Measurements from ENCODE around the gene CACNA1E.

CACNA1E gene

DNA sequence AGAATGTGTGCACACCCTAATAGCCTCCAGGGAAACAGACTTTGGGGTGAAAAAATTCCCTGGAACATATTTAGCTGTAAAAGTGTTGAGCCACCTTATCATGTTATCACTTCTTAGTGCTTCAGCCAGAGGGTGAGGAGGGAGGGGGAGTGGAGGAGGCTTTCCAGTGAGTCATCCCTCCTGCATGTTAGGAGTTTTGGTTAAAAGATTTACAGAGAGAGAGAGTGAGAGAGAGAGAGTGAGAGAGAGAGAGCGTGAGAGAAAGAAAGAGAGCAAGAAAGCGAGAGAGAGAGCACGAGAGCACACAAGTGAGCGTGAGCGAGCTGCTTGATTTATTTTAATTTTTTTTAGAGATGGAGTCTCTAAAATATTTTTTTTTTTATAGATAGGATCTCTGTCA, 13.5 kb upstream of the CACNA1E start:
- Mint-ChIP-seq H3K27ac (no peak overlapping the region), H3K36me3 (ENCODE audit: low read depth) (no peaks in the 10 kb centered on the region), H3K4me1 (ENCODE audit: low read depth) (no peaks in the 10 kb centered on the region), H3K9me3 (no peaks in the 10 kb centered on the region), H3K4me3 (no peak overlapping the region), H3K27me3 (ENCODE audit: low read depth) (peaks cover 38% of the 10 kb centered on the region)

DNA sequence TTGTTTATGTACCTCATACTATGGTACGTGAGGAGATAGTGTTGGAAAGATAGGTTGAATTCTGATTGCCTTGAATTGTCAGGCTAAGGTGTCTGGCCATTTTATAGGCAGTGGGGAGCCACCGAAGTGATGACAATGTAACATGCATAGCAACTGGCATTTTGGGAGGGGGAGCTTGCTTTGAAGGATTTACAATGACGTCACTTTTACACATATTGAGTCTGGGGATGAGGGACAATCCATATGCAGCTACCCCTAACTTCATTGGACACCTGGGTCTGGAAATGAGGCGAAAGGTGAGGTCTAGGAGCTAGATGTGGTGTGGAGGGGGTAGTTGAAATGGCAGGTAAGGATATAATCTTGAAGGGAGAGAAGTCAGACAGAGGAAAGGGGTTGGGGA, 7.7 kb upstream of the CACNA1E start:
- Mint-ChIP-seq H3K27me3 (ENCODE audit: low read depth) (peaks cover 32% of the 10 kb centered on the region), H3K27ac (no peak overlapping the region), H3K4me1 (ENCODE audit: low read depth) (no peaks in the 10 kb centered on the region)

DNA sequence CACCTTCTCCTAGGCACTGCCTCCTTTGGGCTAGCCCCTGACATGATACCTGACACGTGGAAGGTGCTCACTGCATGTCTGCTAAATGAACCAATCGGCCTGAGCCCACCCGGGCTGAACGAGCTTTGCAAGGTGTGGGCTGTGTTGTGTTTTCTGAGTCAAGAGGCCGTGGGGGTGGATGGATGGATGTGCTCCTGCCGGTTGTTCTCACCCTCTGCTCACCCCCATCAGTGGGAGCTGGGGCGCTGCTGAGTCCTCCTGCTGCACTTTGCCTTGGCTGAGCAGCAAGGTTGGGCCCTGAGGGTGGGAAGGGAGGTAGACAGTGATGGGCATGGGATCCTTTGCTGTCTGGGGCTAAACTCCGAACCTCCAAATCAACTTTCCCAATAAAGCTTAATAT, 6.7 kb upstream of the CACNA1E start:
- Mint-ChIP-seq H3K4me3 (no peak overlapping the region), H3K36me3 (ENCODE audit: low read depth) (no peaks in the 10 kb centered on the region), H3K9me3 (no peaks in the 10 kb centered on the region), H3K27me3 (ENCODE audit: low read depth) (peaks cover 42% of the 10 kb centered on the region), H3K27ac (no peak overlapping the region), H3K4me1 (ENCODE audit: low read depth) (no peaks in the 10 kb centered on the region)

More for the DNA sequence above, 7.7 kb upstream of the CACNA1E start:
- no peaks in the 10 kb centered on the region for H3K36me3 Mint-ChIP-seq (ENCODE audit: low read depth)
- H3K9me3 Mint-ChIP-seq = no peaks in the 10 kb centered on the region
- H3K4me3 Mint-ChIP-seq = no peak overlapping the region

DNA sequence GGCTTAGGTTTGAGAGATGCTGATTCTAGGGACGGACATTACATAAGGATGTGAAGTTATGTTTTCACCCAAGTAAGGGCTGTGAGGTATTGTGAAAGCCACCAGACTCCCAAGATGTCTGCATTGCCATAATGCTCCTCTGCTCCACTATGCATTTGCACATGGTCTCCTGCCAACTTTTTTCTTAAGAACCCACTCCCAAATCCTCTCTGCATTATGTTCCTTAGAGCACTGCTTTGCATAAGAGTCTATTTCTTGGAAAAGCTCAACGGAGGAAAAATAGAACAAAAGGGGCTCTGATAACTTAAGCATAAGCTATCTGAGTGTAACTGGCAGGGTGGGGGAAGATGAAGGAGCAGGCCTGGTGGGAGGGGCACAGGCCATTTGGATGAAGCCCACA, 5.0 kb upstream of the CACNA1E start:
- Mint-ChIP-seq H3K9me3 (no peaks in the 10 kb centered on the region), H3K36me3 (ENCODE audit: low read depth) (no peaks in the 10 kb centered on the region), H3K4me1 (ENCODE audit: low read depth) (peaks cover 3% of the 10 kb centered on the region), H3K27ac (no peak overlapping the region), H3K4me3 (no peak overlapping the region), H3K27me3 (ENCODE audit: low read depth) (peaks cover 52% of the 10 kb centered on the region)

DNA sequence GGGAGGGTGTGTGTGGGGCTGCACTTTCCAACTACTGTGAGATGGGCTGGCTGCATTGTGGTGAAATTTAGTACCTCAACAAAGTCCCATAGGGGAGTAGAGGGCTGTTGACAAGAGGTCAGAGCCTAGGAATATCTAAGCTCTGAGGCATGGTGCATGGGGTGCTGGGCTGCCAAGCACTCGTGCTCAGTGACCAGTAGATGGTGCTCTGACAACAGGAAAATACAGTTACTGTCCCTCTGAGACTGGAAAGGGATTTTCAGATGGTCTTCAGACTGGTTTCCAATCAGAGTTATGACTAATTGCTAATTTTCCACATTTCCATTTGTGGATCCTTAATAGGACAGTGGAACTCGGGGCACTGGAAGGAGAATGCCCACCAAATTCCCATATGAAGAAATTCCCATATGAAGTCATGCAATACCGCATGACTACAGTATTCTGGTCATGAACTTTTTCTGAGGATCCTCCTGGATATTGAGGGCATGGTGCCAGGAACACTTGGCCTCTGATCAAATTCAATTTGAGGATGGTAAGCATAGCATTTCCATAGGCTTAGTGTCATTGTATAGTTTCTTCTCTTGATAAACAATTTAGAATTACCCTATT, 4.1 kb upstream of the CACNA1E start:
- H3K4me3 Mint-ChIP-seq = no peak overlapping the region
- no peak overlapping the region for H3K27ac Mint-ChIP-seq
- no peaks in the 10 kb centered on the region for H3K36me3 Mint-ChIP-seq (ENCODE audit: low read depth)
- peaks cover 6% of the 10 kb centered on the region for H3K4me1 Mint-ChIP-seq (ENCODE audit: low read depth)
- peaks cover 60% of the 10 kb centered on the region for H3K27me3 Mint-ChIP-seq (ENCODE audit: low read depth)
- no peaks in the 10 kb centered on the region for H3K9me3 Mint-ChIP-seq

DNA sequence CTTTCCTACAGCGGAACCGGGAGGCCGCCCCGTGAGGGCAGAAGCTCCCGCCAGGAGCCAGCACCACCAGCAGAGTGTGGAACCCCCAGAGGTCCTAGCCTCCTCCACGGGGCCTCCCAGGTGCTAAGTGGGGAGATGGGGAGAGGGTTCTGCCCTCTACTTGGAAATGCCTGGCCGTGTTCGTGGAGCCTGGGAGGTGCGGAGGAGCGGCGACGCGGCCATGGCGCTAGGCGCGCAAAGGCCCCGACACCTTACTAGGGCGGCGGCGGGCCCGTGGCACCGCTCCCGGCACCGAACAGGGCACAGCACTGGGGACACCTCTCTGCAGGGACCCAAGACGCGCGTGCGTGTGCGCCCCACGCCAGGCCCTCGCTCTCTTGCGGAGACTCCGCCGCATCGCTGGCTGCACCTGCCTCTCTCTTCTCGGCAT, 1.3 kb upstream of the CACNA1E start:
- peak overlapping the region; percentile 40 for H3K4me3 Mint-ChIP-seq
- H3K27ac Mint-ChIP-seq = no peak overlapping the region
- no peaks in the 10 kb centered on the region for H3K9me3 Mint-ChIP-seq
- peaks cover 84% of the 10 kb centered on the region for H3K27me3 Mint-ChIP-seq (ENCODE audit: low read depth)
- peaks cover 10% of the 10 kb centered on the region for H3K4me1 Mint-ChIP-seq (ENCODE audit: low read depth)
- no peaks in the 10 kb centered on the region for H3K36me3 Mint-ChIP-seq (ENCODE audit: low read depth)

DNA sequence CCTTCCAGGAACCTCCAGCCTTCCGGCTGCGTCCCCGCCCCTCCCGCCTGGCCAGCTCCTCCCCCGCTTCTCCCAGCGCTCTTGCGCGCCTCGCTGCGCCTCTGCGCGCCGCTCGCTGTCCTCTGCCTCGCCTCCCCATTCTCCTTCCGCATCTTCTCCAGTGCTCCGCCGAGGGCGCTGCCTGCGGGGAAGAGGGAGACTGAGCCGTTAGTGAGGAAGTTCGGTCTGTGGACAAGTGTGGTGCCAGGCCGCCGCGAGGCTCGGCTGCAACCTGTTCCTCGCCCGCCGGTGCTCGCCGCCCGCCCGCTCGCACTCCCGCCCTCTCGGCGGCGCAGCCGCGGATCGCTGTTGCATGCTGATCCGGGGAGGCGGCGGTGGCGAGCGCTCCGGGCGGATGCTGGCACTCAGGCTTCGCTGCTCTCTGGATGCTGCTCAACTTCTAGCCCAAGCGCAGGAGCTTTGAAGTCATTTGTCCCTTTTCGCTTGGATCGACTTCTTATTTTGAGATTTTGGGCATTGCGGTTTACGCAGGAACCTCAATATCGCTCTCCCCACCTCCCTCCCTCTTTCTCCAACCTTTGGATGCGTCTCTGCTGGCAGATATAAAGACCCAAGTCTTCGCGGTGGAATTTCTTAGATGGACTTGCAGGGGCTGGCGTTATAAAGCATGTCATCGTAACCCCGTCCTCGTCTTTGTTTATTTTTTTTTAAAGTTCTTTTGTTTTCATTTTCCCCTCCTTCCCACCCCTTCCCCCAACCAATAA, 614 bp upstream of the CACNA1E start:
- Mint-ChIP-seq H3K4me3 (peak overlapping the region; percentile 64), H3K27ac (no peak overlapping the region), H3K36me3 (ENCODE audit: low read depth) (no peaks in the 10 kb centered on the region), H3K4me1 (ENCODE audit: low read depth) (peaks cover 10% of the 10 kb centered on the region), H3K9me3 (no peaks in the 10 kb centered on the region), H3K27me3 (ENCODE audit: low read depth) (peaks cover 85% of the 10 kb centered on the region)

DNA sequence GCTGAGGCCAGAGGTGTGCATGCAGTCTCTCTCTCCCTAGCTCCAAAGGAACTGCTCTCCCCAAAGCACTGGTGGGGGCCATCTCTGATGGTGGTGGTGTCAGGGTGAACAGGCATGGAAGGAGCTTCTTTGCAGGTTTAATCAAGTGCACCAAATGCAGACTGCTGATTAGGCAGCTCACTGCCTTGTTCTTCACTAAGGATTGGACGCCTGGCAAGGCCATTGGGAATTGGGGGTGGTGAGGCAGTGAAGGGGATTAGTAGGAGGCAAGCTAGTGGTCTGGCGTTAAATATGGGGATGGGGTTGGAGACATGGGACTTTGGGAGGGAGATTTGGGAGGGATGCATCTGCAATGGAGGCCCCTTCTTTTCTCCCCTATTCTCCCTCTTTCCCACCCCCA, 1.5 kb downstream of the CACNA1E start:
- peaks cover 95% of the 10 kb centered on the region for H3K27me3 Mint-ChIP-seq (ENCODE audit: low read depth)

DNA sequence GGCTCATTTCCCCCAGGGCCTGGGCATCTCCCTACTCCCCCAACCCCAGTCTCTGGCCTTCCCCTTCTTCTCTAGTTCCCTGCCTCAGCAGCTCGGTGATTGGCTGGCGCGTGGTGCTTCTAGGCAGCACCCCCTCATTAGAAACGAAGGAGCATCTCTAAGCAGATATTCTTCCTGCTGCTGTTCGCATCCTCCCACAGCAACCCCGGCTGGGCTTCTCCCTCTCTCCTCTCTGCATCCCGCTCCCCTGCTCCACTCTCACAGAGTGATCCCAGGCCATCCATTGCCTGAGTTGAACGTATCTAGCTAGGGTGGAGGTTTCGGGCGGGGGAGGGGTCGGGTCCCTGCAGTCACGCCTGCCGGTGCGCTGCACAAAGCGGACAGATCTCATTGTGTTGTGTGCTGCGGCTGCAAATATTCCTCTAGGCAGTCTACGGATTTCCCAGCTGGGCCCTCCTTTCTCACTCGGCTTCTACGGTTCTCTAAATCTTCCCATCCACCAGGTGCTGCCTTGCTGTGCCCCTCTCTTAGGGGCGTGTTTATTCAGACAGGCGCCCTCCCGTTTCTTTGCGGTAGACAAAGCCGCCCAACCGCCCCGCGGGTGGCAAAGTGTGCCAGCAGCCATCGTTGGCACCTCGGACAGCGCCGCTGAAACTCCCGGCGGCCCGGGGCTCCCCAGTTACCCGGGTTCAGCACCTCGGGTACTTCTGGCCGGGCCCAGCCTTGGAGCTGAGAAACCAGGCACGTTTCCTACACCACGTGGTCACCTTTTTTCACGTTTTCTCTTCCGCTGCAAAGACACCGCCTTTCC, 2.2 kb downstream of the CACNA1E start:
- Mint-ChIP-seq H3K36me3 (ENCODE audit: low read depth) (no peaks in the 10 kb centered on the region), H3K27me3 (ENCODE audit: low read depth) (peaks cover 92% of the 10 kb centered on the region)

More for the DNA sequence above, 1.5 kb downstream of the CACNA1E start:
- H3K4me3 Mint-ChIP-seq = no peak overlapping the region
- peaks cover 10% of the 10 kb centered on the region for H3K4me1 Mint-ChIP-seq (ENCODE audit: low read depth)
- no peaks in the 10 kb centered on the region for H3K9me3 Mint-ChIP-seq
- H3K27ac Mint-ChIP-seq = no peak overlapping the region
- H3K36me3 Mint-ChIP-seq (ENCODE audit: low read depth) = no peaks in the 10 kb centered on the region

DNA sequence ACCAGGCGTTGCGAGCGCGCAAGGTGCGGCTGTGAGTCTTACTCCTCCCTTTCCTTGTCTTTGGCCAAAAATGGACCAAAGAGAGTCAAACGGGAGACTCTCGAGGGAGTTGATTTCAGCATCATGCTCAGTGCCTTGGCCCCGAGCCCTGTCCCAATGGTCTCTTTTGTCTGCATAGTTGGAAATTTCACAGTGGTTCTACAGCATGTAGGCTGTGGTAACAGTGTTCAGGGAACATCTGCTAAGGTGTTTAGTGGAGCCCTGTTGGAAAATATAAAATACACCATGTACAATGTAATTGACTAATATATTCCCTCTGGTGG, 2.7 kb downstream of the CACNA1E start:
- Mint-ChIP-seq H3K4me1 (ENCODE audit: low read depth) (peaks cover 10% of the 10 kb centered on the region), H3K4me3 (no peak overlapping the region), H3K27me3 (ENCODE audit: low read depth) (peaks cover 89% of the 10 kb centered on the region), H3K27ac (no peak overlapping the region), H3K36me3 (ENCODE audit: low read depth) (no peaks in the 10 kb centered on the region), H3K9me3 (no peaks in the 10 kb centered on the region)

More for the DNA sequence above, 2.2 kb downstream of the CACNA1E start:
- Mint-ChIP-seq H3K9me3 (no peaks in the 10 kb centered on the region), H3K4me1 (ENCODE audit: low read depth) (peaks cover 10% of the 10 kb centered on the region), H3K27ac (no peak overlapping the region), H3K4me3 (no peak overlapping the region)

DNA sequence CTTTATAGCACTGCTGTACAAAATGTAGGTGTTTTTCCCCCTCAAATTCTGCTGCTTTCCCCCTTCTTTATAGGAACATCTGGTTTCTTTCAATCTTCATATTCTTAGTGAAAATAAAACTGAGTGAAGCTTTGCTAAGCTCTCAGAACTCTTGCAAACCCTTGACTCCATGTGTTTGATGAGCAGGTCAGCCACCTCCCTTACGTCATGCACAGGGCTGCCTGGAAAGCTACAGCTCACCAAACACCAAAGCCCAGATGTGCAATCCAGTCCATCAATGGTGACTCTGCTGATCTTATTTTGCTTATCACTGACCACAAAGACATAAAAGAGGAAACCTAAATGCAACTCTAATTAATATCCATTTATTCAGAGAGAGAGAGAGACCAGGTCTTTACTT, 5.5 kb downstream of the CACNA1E start:
- Mint-ChIP-seq H3K9me3 (no peaks in the 10 kb centered on the region), H3K27ac (no peak overlapping the region), H3K27me3 (ENCODE audit: low read depth) (peaks cover 80% of the 10 kb centered on the region), H3K4me1 (ENCODE audit: low read depth) (peaks cover 5% of the 10 kb centered on the region), H3K4me3 (no peak overlapping the region), H3K36me3 (ENCODE audit: low read depth) (no peaks in the 10 kb centered on the region)

DNA sequence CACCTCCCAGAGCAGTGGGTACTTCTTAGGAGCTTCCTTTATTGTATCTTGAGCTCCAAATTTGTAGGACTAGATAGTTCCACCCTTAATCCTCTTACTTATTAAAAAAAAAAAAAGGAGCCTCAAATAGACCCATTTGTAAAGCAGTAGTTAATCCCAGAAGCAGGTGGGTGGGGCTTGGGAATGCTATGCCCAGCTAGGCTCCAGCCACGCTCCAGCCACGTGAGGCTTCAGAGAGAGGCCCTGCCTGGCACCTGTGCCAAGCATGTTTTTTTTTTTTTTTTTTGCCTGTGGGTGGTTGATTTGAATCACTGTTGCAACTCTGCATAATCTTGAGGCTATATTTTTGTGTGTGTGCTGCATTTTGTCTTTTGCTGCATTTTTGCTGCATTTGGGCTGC, 7.0 kb downstream of the CACNA1E start:
- Mint-ChIP-seq H3K36me3 (ENCODE audit: low read depth) (no peaks in the 10 kb centered on the region), H3K27ac (no peak overlapping the region), H3K27me3 (ENCODE audit: low read depth) (peaks cover 75% of the 10 kb centered on the region), H3K4me1 (ENCODE audit: low read depth) (peaks cover 3% of the 10 kb centered on the region), H3K4me3 (no peak overlapping the region), H3K9me3 (no peaks in the 10 kb centered on the region)

DNA sequence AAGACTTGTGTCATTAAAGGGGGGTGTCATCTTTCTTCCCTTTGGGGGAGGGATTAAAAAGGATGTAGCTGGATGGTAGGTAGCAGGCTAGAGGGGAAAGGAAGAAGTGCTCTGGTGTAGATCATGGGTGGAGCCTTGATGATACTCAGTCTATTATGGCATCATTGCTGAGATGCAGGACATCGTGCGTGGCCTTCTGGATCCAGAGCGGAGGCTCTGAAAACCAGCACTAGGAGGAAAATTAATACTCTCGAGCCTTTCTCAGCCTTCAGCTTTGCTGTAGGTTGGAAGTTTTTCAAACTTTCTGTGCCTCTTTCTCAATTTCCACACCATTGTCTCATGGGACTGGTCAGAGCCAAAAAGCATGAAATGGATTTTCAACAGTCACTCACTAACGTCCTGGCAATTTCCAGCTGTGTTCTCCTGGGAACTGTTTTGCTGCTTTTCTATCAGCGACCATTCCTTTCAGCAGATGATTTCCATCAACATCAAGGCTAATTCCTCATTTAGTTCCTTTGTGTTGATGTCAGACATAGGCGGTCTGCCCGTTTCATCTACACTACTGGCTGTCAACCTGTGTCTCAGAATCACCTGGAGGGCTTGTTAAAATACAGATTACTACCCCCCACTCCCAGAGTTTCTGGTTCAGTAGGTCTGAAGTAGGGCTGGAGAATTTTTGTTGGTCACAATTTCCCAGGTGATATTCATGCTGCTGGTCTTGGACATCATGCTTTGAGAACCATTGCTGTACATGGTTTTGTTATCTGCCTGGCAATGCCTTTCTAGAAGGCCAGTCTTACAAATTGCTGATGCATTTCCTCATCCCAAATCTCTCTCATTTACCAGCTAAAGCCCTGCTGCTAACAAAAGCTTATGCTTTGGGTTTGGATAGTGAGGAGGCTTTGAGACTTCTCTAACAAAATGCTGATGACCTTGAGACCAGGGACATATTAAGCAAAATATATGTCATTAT, 7.7 kb downstream of the CACNA1E start:
- no peak overlapping the region for H3K27ac Mint-ChIP-seq
- no peaks in the 10 kb centered on the region for H3K4me1 Mint-ChIP-seq (ENCODE audit: low read depth)
- no peak overlapping the region for H3K4me3 Mint-ChIP-seq
- no peaks in the 10 kb centered on the region for H3K36me3 Mint-ChIP-seq (ENCODE audit: low read depth)
- no peaks in the 10 kb centered on the region for H3K9me3 Mint-ChIP-seq
- H3K27me3 Mint-ChIP-seq (ENCODE audit: low read depth) = peaks cover 67% of the 10 kb centered on the region

DNA sequence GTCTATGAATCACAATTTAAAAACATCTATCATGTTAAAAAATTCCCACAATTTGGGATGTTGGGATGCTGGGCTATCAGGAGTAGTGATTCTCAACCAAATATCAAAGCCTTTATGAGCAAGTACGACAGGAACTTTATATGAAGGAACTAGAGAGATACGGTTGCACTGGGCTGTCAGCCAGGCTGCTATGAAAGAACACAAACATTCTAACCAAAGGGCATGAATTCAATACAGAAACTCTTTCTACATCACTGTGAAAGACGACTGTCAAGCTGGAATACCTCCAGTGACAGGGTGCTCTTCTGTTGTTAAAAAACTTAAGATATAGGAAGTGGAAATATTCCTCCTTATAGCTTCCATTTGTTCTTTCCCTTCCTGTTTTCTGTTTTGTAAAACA, 9.8 kb downstream of the CACNA1E start:
- Mint-ChIP-seq H3K27ac (no peak overlapping the region), H3K27me3 (ENCODE audit: low read depth) (peaks cover 59% of the 10 kb centered on the region), H3K9me3 (no peaks in the 10 kb centered on the region), H3K4me3 (no peak overlapping the region), H3K36me3 (ENCODE audit: low read depth) (no peaks in the 10 kb centered on the region), H3K4me1 (ENCODE audit: low read depth) (no peaks in the 10 kb centered on the region)

Data from T-helper 1 cell treated with Interleukin-12 subunit alpha and Interleukin-12 subunit beta and Interleukin-4 antibody, amounts not matched to agents 30 μg/mL and 1 μg/mL, for 36 hours (primary cell).